ENCODE data around the gene MS4A3.
"Not testable (repeated sequence)": the region's sequence is repeated elsewhere in the genome, so short reads cannot be mapped to it uniquely, and the experiment has no call there.

The MS4A3 gene

GRCh38 chr11:60095477-60096120, 39.1 kb downstream of the MS4A3 start:
- no peak for DNase-seq

- DNase-seq, result no peak
Observed at GRCh38 chr11:60097189-60097588, 40.7 kb downstream of the MS4A3 start.

- no peak for DNase-seq
Observed at GRCh38 chr11:60098508-60098907, 42.0 kb downstream of the MS4A3 start.

GRCh38 chr11:60100516-60100915, 44.1 kb downstream of the MS4A3 start:
- DNase-seq, result no peak

- DNase-seq, result not testable (repeated sequence)
Observed at GRCh38 chr11:60101368-60101767, 44.9 kb downstream of the MS4A3 start.

GRCh38 chr11:60104471-60105115, 48.1 kb downstream of the MS4A3 start:
- peak; percentile 1 for DNase-seq

GRCh38 chr11:60108631-60109030, 52.2 kb downstream of the MS4A3 start:
- not testable (repeated sequence) for DNase-seq

GRCh38 chr11:60111793-60112192, 55.3 kb downstream of the MS4A3 start:
- no peak for DNase-seq

- DNase-seq, result no peak
Observed at GRCh38 chr11:60116996-60117790, 60.7 kb downstream of the MS4A3 start.

GRCh38 chr11:60118338-60118737, 61.9 kb downstream of the MS4A3 start:
- DNase-seq, result no peak

- DNase-seq, result no peak
Observed at GRCh38 chr11:60119710-60120109, 63.2 kb downstream of the MS4A3 start.

Measured in NCI-H774 (cell line).